ENCODE measurements around the gene GLO1. TPM values are rescaled to one million over a fixed set of nuclear protein-coding genes. Genes with fewer than 3 reads are reported as not detected.

Gene GLO1
- total RNA-seq, 4 donors from 2014 or later, result 86.3 to 138 (median 116) TPM

DNA sequence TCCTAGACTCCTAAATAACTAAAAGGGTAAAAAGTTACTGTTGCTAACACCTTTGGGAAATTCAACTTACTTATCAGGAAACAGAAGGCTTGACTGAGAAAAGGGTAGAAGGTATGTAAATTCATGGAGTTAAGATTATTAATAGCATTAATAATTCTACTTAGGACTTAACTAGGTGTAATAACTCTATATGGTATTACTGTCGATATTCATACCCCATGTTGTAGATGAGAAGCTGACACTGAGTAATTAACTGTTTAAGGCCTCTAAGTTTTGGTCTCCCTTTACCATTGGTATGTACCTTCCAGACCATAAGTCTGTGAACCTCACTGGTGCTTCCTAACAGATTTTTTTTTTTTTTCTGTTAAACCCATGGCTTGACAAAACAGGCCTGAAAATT lies 15.4 kb downstream of the GLO1 start:
- Histone ChIP-seq H3K4me1 (peaks cover 7 to 15% of the 10 kb centered on the region in 2 donors), H3K9me3 (no peaks in the 10 kb centered on the region), H3K4me3 (no peak overlapping the region), H3K36me3 (peaks cover 0 to 18% of the 10 kb centered on the region in 2 donors), H3K27me3 (no peaks in the 10 kb centered on the region), H3K27ac (no peak overlapping the region)
- TF ChIP-seq, protein P1, sequence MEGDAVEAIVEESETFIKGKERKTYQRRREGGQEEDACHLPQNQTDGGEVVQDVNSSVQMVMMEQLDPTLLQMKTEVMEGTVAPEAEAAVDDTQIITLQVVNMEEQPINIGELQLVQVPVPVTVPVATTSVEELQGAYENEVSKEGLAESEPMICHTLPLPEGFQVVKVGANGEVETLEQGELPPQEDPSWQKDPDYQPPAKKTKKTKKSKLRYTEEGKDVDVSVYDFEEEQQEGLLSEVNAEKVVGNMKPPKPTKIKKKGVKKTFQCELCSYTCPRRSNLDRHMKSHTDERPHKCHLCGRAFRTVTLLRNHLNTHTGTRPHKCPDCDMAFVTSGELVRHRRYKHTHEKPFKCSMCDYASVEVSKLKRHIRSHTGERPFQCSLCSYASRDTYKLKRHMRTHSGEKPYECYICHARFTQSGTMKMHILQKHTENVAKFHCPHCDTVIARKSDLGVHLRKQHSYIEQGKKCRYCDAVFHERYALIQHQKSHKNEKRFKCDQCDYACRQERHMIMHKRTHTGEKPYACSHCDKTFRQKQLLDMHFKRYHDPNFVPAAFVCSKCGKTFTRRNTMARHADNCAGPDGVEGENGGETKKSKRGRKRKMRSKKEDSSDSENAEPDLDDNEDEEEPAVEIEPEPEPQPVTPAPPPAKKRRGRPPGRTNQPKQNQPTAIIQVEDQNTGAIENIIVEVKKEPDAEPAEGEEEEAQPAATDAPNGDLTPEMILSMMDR (IDR thresholded peaks at IDR 0.05 in 4 of 5, conservative IDR thresholded peaks at IDR 0.05 in 1 of 5), result no peak
- no peak for TF ChIP-seq POLR2A (IDR thresholded peaks at IDR 0.05)
- intact Hi-C loops (cut with DNase I; ENCODE audit: low total_unique reads), result no loop called here
- in situ Hi-C loops (cut with MboI; ENCODE audit: low sequenced_read_pairs in 4 of 4), result no loop called here
- no peak for ATAC-seq
- no peak for DNase-seq

DNA sequence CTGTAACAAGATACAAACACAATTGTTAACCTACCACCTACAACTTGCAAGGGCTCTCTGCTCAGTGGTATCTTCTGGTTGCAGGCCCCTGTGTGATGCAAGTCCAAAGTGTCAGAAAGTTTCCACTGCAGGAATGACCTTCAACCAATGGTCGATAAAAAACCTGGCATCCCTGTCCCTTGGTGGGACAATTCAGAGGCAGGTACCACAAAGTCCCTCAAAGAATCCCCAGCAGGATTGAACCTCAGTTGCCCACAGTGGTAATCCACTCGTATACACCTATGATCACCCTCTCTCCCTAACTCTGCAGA lies 15.9 kb downstream of the GLO1 start:
- Histone ChIP-seq H3K36me3 (peaks cover 0 to 23% of the 10 kb centered on the region in 2 donors), H3K4me1 (peaks cover 7 to 15% of the 10 kb centered on the region in 2 donors), H3K27ac (no peak overlapping the region), H3K4me3 (no peak overlapping the region), H3K9me3 (no peaks in the 10 kb centered on the region), H3K27me3 (no peaks in the 10 kb centered on the region)
- TF ChIP-seq POLR2A (IDR thresholded peaks at IDR 0.05), result no peak
- TF ChIP-seq, protein P1 (IDR thresholded peaks at IDR 0.05 in 4 of 5, conservative IDR thresholded peaks at IDR 0.05 in 1 of 5), result no peak
- in situ Hi-C loops (cut with MboI; ENCODE audit: low sequenced_read_pairs in 4 of 4) (no loop called here), intact Hi-C loops (cut with DNase I; ENCODE audit: low total_unique reads) (no loop called here)
- no peak for ATAC-seq
- DNase-seq, result no peak

DNA sequence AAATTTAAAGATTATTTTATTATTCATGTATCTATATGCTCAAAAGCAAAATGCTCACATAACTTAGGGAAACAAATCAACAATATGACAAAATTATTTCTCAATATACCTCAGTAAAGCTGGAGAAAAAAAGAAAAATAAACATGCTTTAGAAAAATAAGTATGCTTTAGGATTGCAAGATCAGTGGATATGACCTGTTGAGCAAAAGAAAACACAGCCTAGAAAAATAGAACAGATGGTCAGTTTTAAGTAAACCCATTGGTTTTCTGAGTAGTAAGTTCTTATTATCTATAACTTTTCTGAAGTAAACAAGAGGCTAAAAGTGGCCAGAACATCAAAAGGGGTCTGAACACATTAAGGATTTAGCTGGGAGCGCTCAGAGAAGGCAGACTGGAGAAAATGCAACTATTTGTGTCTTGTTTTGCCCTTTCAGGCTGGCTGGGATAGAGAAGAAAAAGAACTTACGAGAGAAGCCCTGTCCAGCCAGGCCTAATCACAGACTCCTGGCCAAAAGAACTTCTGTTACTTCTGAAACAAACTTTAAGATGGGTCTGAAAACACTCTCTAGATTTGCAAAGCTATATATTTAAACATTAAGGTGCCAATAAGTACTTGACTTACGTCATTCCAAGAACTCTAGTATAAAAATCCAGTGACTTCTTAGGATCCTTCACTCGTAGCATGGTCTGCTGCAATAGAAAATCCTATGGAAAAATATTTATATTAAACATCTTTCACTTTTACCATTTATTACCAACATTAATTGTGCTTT lies 16.5 kb downstream of the GLO1 start:
- Histone ChIP-seq H3K27me3 (no peaks in the 10 kb centered on the region), H3K27ac (no peak overlapping the region), H3K4me1 (peaks cover 7 to 15% of the 10 kb centered on the region in 2 donors), H3K4me3 (no peak overlapping the region), H3K36me3 (peaks cover 0 to 27% of the 10 kb centered on the region in 2 donors), H3K9me3 (no peaks in the 10 kb centered on the region)
- in situ Hi-C loops (cut with MboI; ENCODE audit: low sequenced_read_pairs in 4 of 4), result no loop called here
- intact Hi-C loops (cut with DNase I; ENCODE audit: low total_unique reads), result no loop called here
- TF ChIP-seq, protein P1 (IDR thresholded peaks at IDR 0.05 in 4 of 5, conservative IDR thresholded peaks at IDR 0.05 in 1 of 5), result no peak
- TF ChIP-seq POLR2A (IDR thresholded peaks at IDR 0.05), result no peak
- DNase-seq (no peak), ATAC-seq (no peak)

DNA sequence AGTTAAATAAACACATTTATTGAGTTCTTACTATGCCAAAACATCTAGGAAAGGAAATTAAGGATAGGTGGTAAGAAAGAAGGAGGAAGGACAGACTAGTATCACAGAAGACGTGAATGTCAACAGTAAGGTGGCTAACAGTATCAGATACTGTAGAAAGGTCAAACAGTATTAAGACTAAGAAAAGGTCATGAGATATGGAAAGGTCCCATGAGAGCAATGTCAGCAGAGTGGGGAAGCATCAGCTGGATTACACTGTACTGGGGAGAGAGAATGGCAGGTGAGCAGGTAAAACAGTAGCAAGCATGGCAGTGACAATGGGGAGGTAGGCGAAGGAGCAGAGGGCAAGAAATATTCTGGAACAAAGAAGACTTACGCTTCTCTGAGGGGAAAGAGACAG lies 18.0 kb downstream of the GLO1 start:
- DNase-seq, result no peak
- Histone ChIP-seq H3K27ac (no peak overlapping the region), H3K4me1 (peaks cover 7 to 15% of the 10 kb centered on the region in 2 donors), H3K36me3 (peaks cover 0 to 27% of the 10 kb centered on the region in 2 donors), H3K27me3 (no peaks in the 10 kb centered on the region), H3K9me3 (no peaks in the 10 kb centered on the region), H3K4me3 (no peak overlapping the region)
- TF ChIP-seq, protein P1 (IDR thresholded peaks at IDR 0.05 in 4 of 5, conservative IDR thresholded peaks at IDR 0.05 in 1 of 5), result no peak
- no peak for TF ChIP-seq POLR2A (IDR thresholded peaks at IDR 0.05)
- in situ Hi-C loops (cut with MboI; ENCODE audit: low sequenced_read_pairs in 4 of 4) (no loop called here), intact Hi-C loops (cut with DNase I; ENCODE audit: low total_unique reads) (no loop called here)
- no peak for ATAC-seq
